ENCODE measurements around the gene XPNPEP3. TPM values are rescaled to one million over a fixed set of nuclear protein-coding genes. Genes with fewer than 3 reads are reported as not detected.

Gene XPNPEP3
- total and polyA plus RNA-seq, 2 experiments from 2014 or later: 12.3 to 14.6 TPM

DNA sequence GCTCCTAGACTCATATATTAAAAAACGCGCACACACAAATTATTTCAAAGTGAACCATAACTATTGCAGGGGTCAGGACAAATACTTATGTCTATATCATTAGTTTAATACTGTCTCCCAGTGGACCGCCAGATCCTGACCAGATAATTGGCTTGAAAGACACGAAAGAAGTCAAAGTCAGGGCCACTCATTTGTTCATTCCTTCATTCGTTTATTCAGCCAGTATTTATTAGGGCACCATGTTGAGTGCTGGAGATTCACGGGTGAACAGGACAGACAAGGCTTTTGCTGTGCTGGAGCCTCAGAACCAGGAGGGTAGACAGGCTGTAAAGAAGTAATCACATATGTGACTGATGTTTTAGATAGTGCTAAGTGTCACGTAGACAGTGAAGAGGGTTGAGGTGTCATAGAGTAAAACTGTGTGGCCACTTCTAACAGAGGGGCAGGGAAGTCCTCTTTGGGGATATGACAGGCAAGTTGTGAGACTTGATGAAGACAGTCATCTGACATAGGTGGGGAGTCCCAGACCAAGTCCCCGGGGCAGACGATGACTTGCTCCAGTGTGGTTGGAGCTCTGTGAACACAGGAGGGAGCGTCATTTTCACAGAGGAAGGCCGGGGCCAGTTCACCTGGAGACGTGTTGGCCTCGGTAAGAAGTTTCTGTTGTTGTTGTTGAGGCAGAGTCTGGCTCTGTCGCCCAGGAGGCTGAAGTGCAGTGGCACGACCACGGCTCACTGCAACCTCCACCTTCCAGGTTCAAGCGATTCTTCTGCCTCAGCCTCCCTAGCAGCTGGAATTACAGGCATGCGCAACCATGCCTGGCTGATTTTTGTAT, 120.1 kb downstream of the XPNPEP3 start:
- no peaks in the 10 kb centered on the region for H3K27me3 ChIP-seq

DNA sequence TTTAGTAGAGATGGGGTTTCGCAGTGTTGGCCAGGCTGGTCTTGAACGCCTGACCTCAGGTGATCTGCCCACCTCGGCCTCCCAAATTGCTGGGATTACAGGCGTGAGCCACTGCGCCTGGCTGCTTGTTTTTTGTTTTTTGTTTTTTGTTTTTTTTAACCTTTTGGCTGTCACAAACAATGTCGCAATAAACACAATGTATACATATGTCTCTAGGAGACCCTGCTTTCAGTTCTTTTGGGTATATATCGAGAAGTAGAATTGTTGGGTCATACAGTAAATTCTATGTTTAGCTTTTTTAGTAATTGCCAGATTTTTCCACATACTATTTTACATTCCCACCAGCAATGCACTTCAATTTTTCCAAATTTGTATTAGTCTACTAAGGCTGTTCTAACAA, 122.2 kb downstream of the XPNPEP3 start:
- no peaks in the 10 kb centered on the region for H3K27me3 ChIP-seq
- H3K9me3 ChIP-seq (ENCODE audit: low read depth): no peaks in the 10 kb centered on the region
- no peaks in the 10 kb centered on the region for H3K4me1 ChIP-seq (ENCODE audit: insufficient read depth)
- no peak overlapping the region for H3K4me3 ChIP-seq
- no peak for DNase-seq (ENCODE audit: low spot score)
- no peak for TF ChIP-seq EZH2 (IDR thresholded peaks at IDR 0.05; ENCODE audit: borderline replicate concordance)
- TF ChIP-seq EZH2phosphoT487 (IDR thresholded peaks at IDR 0.05; ENCODE audit: low read depth, severe bottlenecking, unreplicated experiment): no peak
- TF ChIP-seq, protein P1, sequence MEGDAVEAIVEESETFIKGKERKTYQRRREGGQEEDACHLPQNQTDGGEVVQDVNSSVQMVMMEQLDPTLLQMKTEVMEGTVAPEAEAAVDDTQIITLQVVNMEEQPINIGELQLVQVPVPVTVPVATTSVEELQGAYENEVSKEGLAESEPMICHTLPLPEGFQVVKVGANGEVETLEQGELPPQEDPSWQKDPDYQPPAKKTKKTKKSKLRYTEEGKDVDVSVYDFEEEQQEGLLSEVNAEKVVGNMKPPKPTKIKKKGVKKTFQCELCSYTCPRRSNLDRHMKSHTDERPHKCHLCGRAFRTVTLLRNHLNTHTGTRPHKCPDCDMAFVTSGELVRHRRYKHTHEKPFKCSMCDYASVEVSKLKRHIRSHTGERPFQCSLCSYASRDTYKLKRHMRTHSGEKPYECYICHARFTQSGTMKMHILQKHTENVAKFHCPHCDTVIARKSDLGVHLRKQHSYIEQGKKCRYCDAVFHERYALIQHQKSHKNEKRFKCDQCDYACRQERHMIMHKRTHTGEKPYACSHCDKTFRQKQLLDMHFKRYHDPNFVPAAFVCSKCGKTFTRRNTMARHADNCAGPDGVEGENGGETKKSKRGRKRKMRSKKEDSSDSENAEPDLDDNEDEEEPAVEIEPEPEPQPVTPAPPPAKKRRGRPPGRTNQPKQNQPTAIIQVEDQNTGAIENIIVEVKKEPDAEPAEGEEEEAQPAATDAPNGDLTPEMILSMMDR (IDR thresholded peaks at IDR 0.05; ENCODE audit: poor library complexity): no peak
- no peak overlapping the region for H2AFZ ChIP-seq
- H3K79me2 ChIP-seq: no peaks in the 10 kb centered on the region
- no peaks in the 10 kb centered on the region for H3K36me3 ChIP-seq (replicated peaks; ENCODE audit: insufficient read depth, low read depth)
- no peak overlapping the region for H3K4me2 ChIP-seq
- H3K9me2 ChIP-seq (replicated peaks; ENCODE audit: insufficient read depth): no peaks in the 10 kb centered on the region
- H4K20me1 ChIP-seq (ENCODE audit: insufficient read depth, poor library complexity, severe bottlenecking): no peaks in the 10 kb centered on the region
- H3K27ac ChIP-seq: no peak overlapping the region
- WGBS (ENCODE audit: low lambda C conversion rate, missing lambda C conversion rate): over 99% methylated on average over 7 of the region's 7 CpGs

More for the DNA sequence above, 120.1 kb downstream of the XPNPEP3 start:
- DNase-seq (ENCODE audit: low spot score): no peak
- no peak for TF ChIP-seq EZH2phosphoT487 (IDR thresholded peaks at IDR 0.05; ENCODE audit: low read depth, severe bottlenecking, unreplicated experiment)
- TF ChIP-seq, protein P1 (IDR thresholded peaks at IDR 0.05; ENCODE audit: poor library complexity): no peak
- no peak for TF ChIP-seq EZH2 (IDR thresholded peaks at IDR 0.05; ENCODE audit: borderline replicate concordance)
- WGBS (ENCODE audit: low lambda C conversion rate, missing lambda C conversion rate): 88% methylated on average over 18 of the region's 18 CpGs
- H4K20me1 ChIP-seq (ENCODE audit: insufficient read depth, poor library complexity, severe bottlenecking): no peaks in the 10 kb centered on the region
- H3K4me2 ChIP-seq: no peak overlapping the region
- H3K9me2 ChIP-seq (replicated peaks; ENCODE audit: insufficient read depth): no peaks in the 10 kb centered on the region
- H3K27ac ChIP-seq: no peak overlapping the region
- H3K79me2 ChIP-seq: no peaks in the 10 kb centered on the region
- H3K9me3 ChIP-seq (ENCODE audit: low read depth): no peaks in the 10 kb centered on the region
- H3K4me1 ChIP-seq (ENCODE audit: insufficient read depth): no peaks in the 10 kb centered on the region
- no peaks in the 10 kb centered on the region for H3K36me3 ChIP-seq (replicated peaks; ENCODE audit: insufficient read depth, low read depth)
- H3K4me3 ChIP-seq: no peak overlapping the region
- H2AFZ ChIP-seq: no peak overlapping the region

DNA sequence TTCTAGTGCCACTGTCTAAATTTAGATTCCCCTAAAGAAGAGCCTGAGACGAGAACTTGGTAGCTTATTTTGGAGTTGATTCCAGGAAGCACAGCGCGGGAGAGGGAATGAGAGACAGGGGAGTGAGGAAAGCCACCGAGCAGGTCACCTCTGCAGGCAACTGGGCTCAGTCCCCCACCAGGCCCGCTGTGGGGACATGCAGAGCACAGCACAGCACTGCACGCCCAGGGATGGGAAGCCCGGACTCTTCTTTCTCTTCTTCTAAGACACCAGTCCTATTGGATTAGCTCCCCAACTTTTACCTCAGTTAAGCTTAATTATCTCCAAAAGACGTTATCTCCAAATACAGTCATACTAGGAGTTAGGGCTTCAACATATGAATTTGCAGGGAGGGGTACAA, 122.9 kb downstream of the XPNPEP3 start:
- H3K27me3 ChIP-seq: no peaks in the 10 kb centered on the region
- H3K9me2 ChIP-seq (replicated peaks; ENCODE audit: insufficient read depth): no peaks in the 10 kb centered on the region
- TF ChIP-seq EZH2phosphoT487 (IDR thresholded peaks at IDR 0.05; ENCODE audit: low read depth, severe bottlenecking, unreplicated experiment) (no peak), EZH2 (IDR thresholded peaks at IDR 0.05; ENCODE audit: borderline replicate concordance) (no peak)
- TF ChIP-seq, protein P1 (IDR thresholded peaks at IDR 0.05; ENCODE audit: poor library complexity): no peak
- H3K27ac ChIP-seq: no peak overlapping the region
- H3K4me3 ChIP-seq: no peak overlapping the region
- no peak overlapping the region for H3K4me2 ChIP-seq
- H3K36me3 ChIP-seq (replicated peaks; ENCODE audit: insufficient read depth, low read depth): no peaks in the 10 kb centered on the region
- H2AFZ ChIP-seq: no peak overlapping the region
- no peaks in the 10 kb centered on the region for H3K9me3 ChIP-seq (ENCODE audit: low read depth)
- H4K20me1 ChIP-seq (ENCODE audit: insufficient read depth, poor library complexity, severe bottlenecking): no peaks in the 10 kb centered on the region
- WGBS (ENCODE audit: low lambda C conversion rate, missing lambda C conversion rate): 93% methylated on average over 8 of the region's 8 CpGs
- DNase-seq (ENCODE audit: low spot score): no peak
- no peaks in the 10 kb centered on the region for H3K79me2 ChIP-seq
- H3K4me1 ChIP-seq (ENCODE audit: insufficient read depth): no peaks in the 10 kb centered on the region

Small RNA genes lying within 50 kb of the gene (microRNA-seq; reads per million reads assigned to microRNA genes)
- 1.3 reads per million for gene MIR4766

Small RNA genes lying within 50 kb of the gene (small RNA-seq; reads per million reads assigned to genes)
- gene MIR4766 (not detected), gene RF00017 (not detected), gene RNU6-379P (not detected)

Other genes starting within 250 kb of the XPNPEP3 start
- gene MRTFA, start 220.4 kb upstream of the XPNPEP3 start, total RNA-seq: 16.7 and 29.7 TPM in 2 replicates
- gene MRTFA, start 220.4 kb upstream of the XPNPEP3 start, polyA plus RNA-seq: 19.0 and 20.9 TPM in 2 replicates
- 0.50 and 1.1 TPM in 2 replicates for gene MCHR1, start 177.7 kb upstream of the XPNPEP3 start, total RNA-seq
- gene MCHR1, start 177.7 kb upstream of the XPNPEP3 start, polyA plus RNA-seq: 1.1 TPM in 1 of 2 replicates, not detected in the other
- gene SLC25A17, start 37.8 kb upstream of the XPNPEP3 start, total RNA-seq: 15.6 and 20.5 TPM in 2 replicates
- 21.4 and 24.8 TPM in 2 replicates for gene SLC25A17, start 37.8 kb upstream of the XPNPEP3 start, polyA plus RNA-seq
- 216 and 283 TPM in 2 replicates for gene ST13, start 509 bp upstream of the XPNPEP3 start, total RNA-seq
- gene ST13, start 509 bp upstream of the XPNPEP3 start, polyA plus RNA-seq: 206 TPM in 2 replicates
- gene DNAJB7, start 5.0 kb downstream of the XPNPEP3 start, total RNA-seq: not detected in 2 replicates
- 0.06 and 0.66 TPM in 2 replicates for gene DNAJB7, start 5.0 kb downstream of the XPNPEP3 start, polyA plus RNA-seq
- gene RBX1, start 94.2 kb downstream of the XPNPEP3 start, total RNA-seq: 63.2 and 84.4 TPM in 2 replicates
- gene RBX1, start 94.2 kb downstream of the XPNPEP3 start, polyA plus RNA-seq: 179 and 191 TPM in 2 replicates
- gene EP300, start 235.4 kb downstream of the XPNPEP3 start, total RNA-seq: 29.0 and 53.8 TPM in 2 replicates
- 19.5 and 28.8 TPM in 2 replicates for gene EP300, start 235.4 kb downstream of the XPNPEP3 start, polyA plus RNA-seq

Measured in hepatocyte (in vitro differentiated cells).